Lower leg skin (tissue), 4 donors: ENCODE measurements around the gene LIN37. TPM values are rescaled to one million over a fixed set of nuclear protein-coding genes. Genes with fewer than 3 reads are reported as not detected.

Experiments used
- DNase-seq, 2 donors: peaks; one replicate each; pipeline ENCODE4 v3.0.0-alpha.2; 2019; ENCODE audit warnings: low spot score in 2 of 2
- H3K4me3 ChIP-seq: fragments of 200-600 bp; sonication (generic); 2 replicates; pipeline ENCODE4 v1.5.1; 2017; ENCODE audit warnings: mild to moderate bottlenecking, low read depth; ENCODE audit not compliant: poor library complexity, severe bottlenecking
- CTCF ChIP-seq, 3 donors: fragments of 450-650 bp; IDR thresholded peaks; one replicate each; pipeline ENCODE4 v1.5.1; 2016; ENCODE audit warnings: antibody characterized with exemption in 3 of 3, mild to moderate bottlenecking in 3 of 3, moderate library complexity in 2 of 3
- POLR2A ChIP-seq, 2 donors: fragments of 450-650 bp; IDR thresholded peaks; one replicate each; pipeline ENCODE4 v1.6.1; 2016 to 2017; ENCODE audit warnings: antibody characterized with exemption in 2 of 2, mild to moderate bottlenecking in 1 of 2, moderate library complexity in 1 of 2
- WGBS, 2 donors: methylation state at CpG; one replicate each; pipeline ENCODE4 v1.1.5; 2018; 5-methylcytosine and 5-hydroxymethylcytosine counted together
- intact Hi-C: fragments of 100-400 bp; cut with DNase I; formaldehyde crosslinking; loops from one replicate; pipeline ENCODE4 v1.15.0; 2023; ENCODE audit warnings: low total_unique reads
- total RNA-seq, 4 donors: library from RNA; depleted of rRNA; stranded (reverse); fragments of >200 nt; gene quantifications; one replicate each; pipeline ENCODE4 v1.1.0, GENCODE V29; 2016

LIN37 gene
- total RNA-seq, 4 donors from 2014 or later, result 4.7 to 15.0 (median 10.3) TPM

GRCh38 chr19:35777961-35778360 lies 29.6 kb downstream of the LIN37 start:
- H3K4me3 ChIP-seq, result no peak overlapping the region
- WGBS, 2 donors, result 75 to 99% methylated on average over 7 of the region's 7 CpGs
- DNase-seq, result no peak
- intact Hi-C loops, result no loop called here
- no peak for TF ChIP-seq CTCF (IDR thresholded peaks at IDR 0.05)
- TF ChIP-seq POLR2A (IDR thresholded peaks at IDR 0.05), result no peak

- H3K4me3 ChIP-seq, result no peak overlapping the region
- TF ChIP-seq CTCF (IDR thresholded peaks at IDR 0.05), result no peak
- TF ChIP-seq POLR2A (IDR thresholded peaks at IDR 0.05), result no peak
- DNase-seq, result no peak
- 85 to 87% methylated on average over 8 of the region's 8 CpGs for WGBS, 2 donors
- intact Hi-C loops, result no loop called here
Measured at GRCh38 chr19:35779033-35779432, 30.7 kb downstream of the LIN37 start.

- no peak overlapping the region for H3K4me3 ChIP-seq
- 90 to 95% methylated on average over 16 of the region's 16 CpGs for WGBS, 2 donors
- TF ChIP-seq POLR2A (IDR thresholded peaks at IDR 0.05) (no peak), CTCF (IDR thresholded peaks at IDR 0.05) (no peak)
- intact Hi-C loops, result no loop called here
- DNase-seq, result no peak
Measured at GRCh38 chr19:35780058-35780457, 31.7 kb downstream of the LIN37 start.

- TF ChIP-seq POLR2A (IDR thresholded peaks at IDR 0.05), result no peak
- no peak for TF ChIP-seq CTCF (IDR thresholded peaks at IDR 0.05)
- 93 to 95% methylated on average over 19 to 20 of the region's 20 CpGs for WGBS, 2 donors
- intact Hi-C loops, result no loop called here
- DNase-seq, result no peak
- H3K4me3 ChIP-seq, result no peak overlapping the region
Measured at GRCh38 chr19:35780717-35781116, 32.3 kb downstream of the LIN37 start.

- TF ChIP-seq POLR2A (IDR thresholded peaks at IDR 0.05) (no peak), CTCF (IDR thresholded peaks at IDR 0.05) (no peak)
- DNase-seq, result no peak
- no peak overlapping the region for H3K4me3 ChIP-seq
- WGBS, 2 donors, result 80 to 90% methylated on average over 9 of the region's 9 CpGs
- intact Hi-C loops, result no loop called here
Measured at GRCh38 chr19:35781650-35782049, 33.3 kb downstream of the LIN37 start.

GRCh38 chr19:35782589-35782988 lies 34.2 kb downstream of the LIN37 start:
- WGBS, 2 donors, result 94 to 96% methylated on average over 11 to 12 of the region's 12 CpGs
- intact Hi-C loops, result no loop called here
- DNase-seq, result no peak
- no peak overlapping the region for H3K4me3 ChIP-seq
- no peak for TF ChIP-seq POLR2A (IDR thresholded peaks at IDR 0.05)
- no peak for TF ChIP-seq CTCF (IDR thresholded peaks at IDR 0.05)
